Muscle layer of colon (tissue), 2 donors: ENCODE results near the gene CKAP2L.

Experiments
- H3K27ac ChIP-seq: one replicate; pipeline ENCODE4 v1.7.0; 2013; ENCODE audit warnings: low read depth, mild to moderate bottlenecking, low read length, moderate library complexity
- H3K27me3 ChIP-seq, 2 donors: one replicate each; pipeline ENCODE4 v1.7.0; 2013; ENCODE audit warnings: low read length in 2 of 2, mild to moderate bottlenecking in 2 of 2; ENCODE audit not compliant: insufficient read depth in 2 of 2, control insufficient read depth in 1 of 2
- H3K36me3 ChIP-seq: one replicate; pipeline ENCODE4 v1.7.0; 2013; ENCODE audit warnings: mild to moderate bottlenecking, low read length; ENCODE audit not compliant: insufficient read depth
- H3K4me1 ChIP-seq: one replicate; pipeline ENCODE4 v1.7.0; 2013; ENCODE audit warnings: mild to moderate bottlenecking, low read length; ENCODE audit not compliant: insufficient read depth
- H3K4me3 ChIP-seq, 2 donors: one replicate each; pipeline ENCODE4 v1.7.0; 2013; ENCODE audit warnings: low read length in 2 of 2, low read depth in 1 of 2, mild to moderate bottlenecking in 1 of 2, moderate library complexity in 1 of 2
- H3K9ac ChIP-seq: one replicate; pipeline ENCODE4 v1.7.0; 2013; ENCODE audit warnings: low read length
- H3K9me3 ChIP-seq: one replicate; pipeline ENCODE4 v1.7.0; 2013; ENCODE audit warnings: mild to moderate bottlenecking, low read length
- donor health status: abdominal sarcoma.
- donor health status: Adenocarcinoma of cecum.

CKAP2L gene

GRCh38 chr2:112800881-112801583 lies 36.6 kb upstream of the CKAP2L start:
- Histone ChIP-seq H3K9ac (no peak overlapping the region), H3K36me3 (no peaks in the 10 kb centered on the region), H3K4me1 (no peaks in the 10 kb centered on the region), H3K9me3 (no peaks in the 10 kb centered on the region), H3K4me3 (no peak overlapping the region), H3K27me3 (no peaks in the 10 kb centered on the region), H3K27ac (no peak overlapping the region)

- Histone ChIP-seq H3K4me1 (no peaks in the 10 kb centered on the region), H3K36me3 (no peaks in the 10 kb centered on the region), H3K27ac (no peak overlapping the region), H3K4me3 (no peak overlapping the region), H3K9me3 (no peaks in the 10 kb centered on the region), H3K9ac (no peak overlapping the region), H3K27me3 (no peaks in the 10 kb centered on the region)
These were observed 34.9 kb upstream of the CKAP2L start for GRCh38 chr2:112798979-112799975.

- no peak overlapping the region for H3K9ac ChIP-seq
- no peaks in the 10 kb centered on the region for H3K4me1 ChIP-seq
- H3K27ac ChIP-seq = no peak overlapping the region
- no peaks in the 10 kb centered on the region for H3K27me3 ChIP-seq
- no peaks in the 10 kb centered on the region for H3K9me3 ChIP-seq
- no peaks in the 10 kb centered on the region for H3K36me3 ChIP-seq
- H3K4me3 ChIP-seq = no peak overlapping the region
These were observed 32.1 kb upstream of the CKAP2L start for GRCh38 chr2:112796486-112796885.

- Histone ChIP-seq H3K4me1 (no peaks in the 10 kb centered on the region), H3K9me3 (no peaks in the 10 kb centered on the region), H3K27me3 (no peaks in the 10 kb centered on the region), H3K27ac (no peak overlapping the region), H3K36me3 (no peaks in the 10 kb centered on the region), H3K4me3 (no peak overlapping the region), H3K9ac (no peak overlapping the region)
These were observed 31.4 kb upstream of the CKAP2L start for GRCh38 chr2:112795774-112796173.

GRCh38 chr2:112794841-112795240 lies 30.4 kb upstream of the CKAP2L start:
- no peak overlapping the region for H3K27ac ChIP-seq
- H3K9me3 ChIP-seq = no peaks in the 10 kb centered on the region
- H3K4me3 ChIP-seq = no peak overlapping the region
- no peak overlapping the region for H3K9ac ChIP-seq
- no peaks in the 10 kb centered on the region for H3K27me3 ChIP-seq
- no peaks in the 10 kb centered on the region for H3K36me3 ChIP-seq
- H3K4me1 ChIP-seq = no peaks in the 10 kb centered on the region

GRCh38 chr2:112794131-112794733 lies 29.8 kb upstream of the CKAP2L start:
- Histone ChIP-seq H3K4me3 (no peak overlapping the region), H3K9me3 (no peaks in the 10 kb centered on the region), H3K4me1 (no peaks in the 10 kb centered on the region), H3K27ac (no peak overlapping the region), H3K27me3 (no peaks in the 10 kb centered on the region), H3K36me3 (no peaks in the 10 kb centered on the region), H3K9ac (no peak overlapping the region)

GRCh38 chr2:112793449-112793978 lies 29.1 kb upstream of the CKAP2L start:
- Histone ChIP-seq H3K9me3 (no peaks in the 10 kb centered on the region), H3K27me3 (no peaks in the 10 kb centered on the region), H3K4me1 (no peaks in the 10 kb centered on the region), H3K27ac (no peak overlapping the region), H3K36me3 (no peaks in the 10 kb centered on the region), H3K9ac (no peak overlapping the region), H3K4me3 (no peak overlapping the region)

GRCh38 chr2:112792419-112792818 lies 28.0 kb upstream of the CKAP2L start:
- Histone ChIP-seq H3K27ac (no peak overlapping the region), H3K4me3 (no peak overlapping the region), H3K9ac (no peak overlapping the region), H3K9me3 (no peaks in the 10 kb centered on the region), H3K36me3 (no peaks in the 10 kb centered on the region), H3K4me1 (no peaks in the 10 kb centered on the region), H3K27me3 (no peaks in the 10 kb centered on the region)

GRCh38 chr2:112791693-112792230 lies 27.4 kb upstream of the CKAP2L start:
- H3K9ac ChIP-seq = no peak overlapping the region
- H3K4me3 ChIP-seq = no peak overlapping the region
- H3K36me3 ChIP-seq = no peaks in the 10 kb centered on the region
- no peak overlapping the region for H3K27ac ChIP-seq
- H3K27me3 ChIP-seq = no peaks in the 10 kb centered on the region
- H3K9me3 ChIP-seq = no peaks in the 10 kb centered on the region
- H3K4me1 ChIP-seq = no peaks in the 10 kb centered on the region

GRCh38 chr2:112791019-112791418 lies 26.6 kb upstream of the CKAP2L start:
- H3K4me3 ChIP-seq = no peak overlapping the region
- no peak overlapping the region for H3K27ac ChIP-seq
- no peaks in the 10 kb centered on the region for H3K4me1 ChIP-seq
- H3K9ac ChIP-seq = no peak overlapping the region
- no peaks in the 10 kb centered on the region for H3K27me3 ChIP-seq
- H3K9me3 ChIP-seq = no peaks in the 10 kb centered on the region
- H3K36me3 ChIP-seq = no peaks in the 10 kb centered on the region

GRCh38 chr2:112790305-112790704 lies 25.9 kb upstream of the CKAP2L start:
- no peaks in the 10 kb centered on the region for H3K36me3 ChIP-seq
- no peaks in the 10 kb centered on the region for H3K4me1 ChIP-seq
- no peak overlapping the region for H3K9ac ChIP-seq
- no peaks in the 10 kb centered on the region for H3K9me3 ChIP-seq
- H3K27me3 ChIP-seq = no peaks in the 10 kb centered on the region
- H3K4me3 ChIP-seq = no peak overlapping the region
- H3K27ac ChIP-seq = no peak overlapping the region
